ENCODE measurements around the gene RTN4RL1. TPM values are rescaled to one million over a fixed set of nuclear protein-coding genes. Genes with fewer than 3 reads are reported as not detected.

Gene RTN4RL1
- total and polyA plus RNA-seq, 9 of the 15 experiments (the other 6 are each of a cell fraction or from before 2014, with no cell fraction given): 0.04 to 0.06 (median 0.04) TPM; not detected in 5

GRCh38 chr17:2053380-2054261, 28.5 kb upstream of the RTN4RL1 start (continued):
- TF ChIP-seq CEBPB (tag; IDR thresholded peaks at IDR 0.05) (no peak), HLTF (IDR thresholded peaks at IDR 0.05) (no peak), ZNF395 (CRISPR knock-in tag; IDR thresholded peaks at IDR 0.05) (no peak), MED1 (CRISPR knock-in tag; IDR thresholded peaks at IDR 0.05; ENCODE audit: borderline replicate concordance) (no peak), RAD21 (CRISPR knock-in tag; conservative IDR thresholded peaks at IDR 0.05 in 1 of 2, IDR thresholded peaks at IDR 0.05 in 1 of 2) (peak; percentile 35 to 53; a peak in 3 of 4 replicates), ZKSCAN1 (IDR thresholded peaks at IDR 0.05; ENCODE audit: low read depth, low read length) (no peak), GTF2E2 (tag; IDR thresholded peaks at IDR 0.05) (no peak), PML (IDR thresholded peaks at IDR 0.05; ENCODE audit: low read length) (no peak), DEAF1 (CRISPR knock-in tag; IDR thresholded peaks at IDR 0.05) (0 out of 2 replicates have a peak, but pooled peaks have one; percentile 18), TFAM (CRISPR knock-in tag; conservative IDR thresholded peaks at IDR 0.05) (no peak), NR2C1 (IDR thresholded peaks at IDR 0.05) (no peak), NR2C1 (tag; IDR thresholded peaks at IDR 0.05) (no peak), CUX1 (CRISPR knock-in tag; IDR thresholded peaks at IDR 0.05) (no peak), NKRF (IDR thresholded peaks at IDR 0.05; ENCODE audit: borderline replicate concordance) (no peak), ZNF76 (CRISPR knock-in tag; IDR thresholded peaks at IDR 0.05; ENCODE audit: borderline replicate concordance) (no peak)
